ENCODE data around the gene SLC27A4.

DNA sequence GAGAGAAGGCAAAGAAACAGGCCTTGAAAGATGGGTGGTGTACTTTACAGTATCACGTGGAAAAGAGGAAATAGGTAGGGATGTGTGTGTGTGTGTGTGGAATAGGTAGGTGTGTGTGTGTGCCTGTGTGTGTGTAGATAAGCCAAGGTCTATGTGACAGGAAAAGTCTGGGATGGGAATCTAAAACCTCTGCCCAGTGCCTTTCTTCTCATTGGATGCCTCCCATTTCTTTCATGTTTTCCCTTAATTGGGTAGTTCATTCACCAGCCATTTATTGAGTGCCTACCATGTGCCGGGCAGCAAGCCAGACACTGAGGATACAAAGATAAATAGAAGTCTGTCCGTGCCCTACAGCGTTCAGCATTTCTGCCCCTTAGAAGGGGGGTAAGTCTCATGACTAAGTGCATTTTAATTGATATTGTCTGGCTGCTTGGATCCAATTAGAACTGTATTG lies 31.9 kb downstream of the SLC27A4 start:
- TF ChIP-seq MAX (IDR thresholded peaks at IDR 0.05; ENCODE audit: low read depth, low read length) (no peak), BCL11A (IDR thresholded peaks at IDR 0.05; ENCODE audit: low read depth, low read length) (no peak), MYC (IDR thresholded peaks at IDR 0.05; ENCODE audit: insufficient read depth, insufficient read length, insufficient replicate concordance, low read length, severe bottlenecking) (no peak), ZNF622 (IDR thresholded peaks at IDR 0.05) (no peak), SKIL (IDR thresholded peaks at IDR 0.05; ENCODE audit: low read depth, poor library complexity, severe bottlenecking) (no peak), EZH2 (IDR thresholded peaks at IDR 0.05; ENCODE audit: borderline replicate concordance, control insufficient read depth, low read depth, low read length) (no peak), EGR1 (IDR thresholded peaks at IDR 0.05; ENCODE audit: borderline replicate concordance in 1 of 2, low read depth in 2 of 2, low read length in 2 of 2) (no peak)
- TF ChIP-seq, protein P1, sequence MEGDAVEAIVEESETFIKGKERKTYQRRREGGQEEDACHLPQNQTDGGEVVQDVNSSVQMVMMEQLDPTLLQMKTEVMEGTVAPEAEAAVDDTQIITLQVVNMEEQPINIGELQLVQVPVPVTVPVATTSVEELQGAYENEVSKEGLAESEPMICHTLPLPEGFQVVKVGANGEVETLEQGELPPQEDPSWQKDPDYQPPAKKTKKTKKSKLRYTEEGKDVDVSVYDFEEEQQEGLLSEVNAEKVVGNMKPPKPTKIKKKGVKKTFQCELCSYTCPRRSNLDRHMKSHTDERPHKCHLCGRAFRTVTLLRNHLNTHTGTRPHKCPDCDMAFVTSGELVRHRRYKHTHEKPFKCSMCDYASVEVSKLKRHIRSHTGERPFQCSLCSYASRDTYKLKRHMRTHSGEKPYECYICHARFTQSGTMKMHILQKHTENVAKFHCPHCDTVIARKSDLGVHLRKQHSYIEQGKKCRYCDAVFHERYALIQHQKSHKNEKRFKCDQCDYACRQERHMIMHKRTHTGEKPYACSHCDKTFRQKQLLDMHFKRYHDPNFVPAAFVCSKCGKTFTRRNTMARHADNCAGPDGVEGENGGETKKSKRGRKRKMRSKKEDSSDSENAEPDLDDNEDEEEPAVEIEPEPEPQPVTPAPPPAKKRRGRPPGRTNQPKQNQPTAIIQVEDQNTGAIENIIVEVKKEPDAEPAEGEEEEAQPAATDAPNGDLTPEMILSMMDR (IDR thresholded peaks at IDR 0.05 in 2 of 3, conservative IDR thresholded peaks at IDR 0.05 in 1 of 3; ENCODE audit: control insufficient read depth in 2 of 3, extremely low read depth in 1 of 3, insufficient read depth in 1 of 3, low read depth in 3 of 3, low read length in 3 of 3) = no peak

All from GM12878 (cell line).